ENCODE results near the gene LGALS9. TPM values are rescaled to one million over a fixed set of nuclear protein-coding genes. Genes with fewer than 3 reads are reported as not detected.

LGALS9 gene
- polyA plus RNA-seq, 1 donor from 2014 or later = not detected

DNA sequence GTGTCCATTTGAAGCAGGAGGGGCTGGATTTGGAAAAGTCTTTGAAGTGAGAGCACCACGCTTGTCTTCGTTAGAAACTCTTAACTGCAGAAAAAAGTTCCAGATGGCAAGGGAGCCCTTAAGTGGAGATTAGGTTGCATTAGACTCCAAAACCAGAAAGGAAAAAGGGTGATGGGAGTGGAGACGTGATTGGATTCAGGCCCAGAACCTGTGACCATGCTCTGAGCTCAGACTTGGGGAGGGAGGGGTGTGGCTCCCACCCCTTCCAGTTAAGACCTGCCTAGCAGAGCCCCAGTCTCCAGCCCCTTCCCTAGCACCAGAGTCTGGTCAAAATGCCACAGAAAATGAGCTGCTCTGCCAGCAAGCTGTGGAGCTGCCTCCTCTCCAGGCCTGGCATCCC, 6.4 kb upstream of the LGALS9 start:
- H3K9ac ChIP-seq (ENCODE audit: low read length) = no peak overlapping the region
- H3F3A ChIP-seq (ENCODE audit: insufficient read depth, low read length, poor library complexity, severe bottlenecking) = no peaks in the 10 kb centered on the region
- H3K4me3 ChIP-seq (ENCODE audit: low read length) = no peak overlapping the region
- no peaks in the 10 kb centered on the region for H3K9me2 ChIP-seq (ENCODE audit: insufficient read depth, low read length)
- TF ChIP-seq POLR2AphosphoS5 (IDR thresholded peaks at IDR 0.05) (no peak), TAF1 (IDR thresholded peaks at IDR 0.05; ENCODE audit: low read depth) (no peak), REST (IDR thresholded peaks at IDR 0.05; ENCODE audit: borderline replicate concordance) (no peak), RAD21 (conservative IDR thresholded peaks at IDR 0.05) (no peak), EP300 (conservative IDR thresholded peaks at IDR 0.05; ENCODE audit: poor library complexity, severe bottlenecking) (no peak), MXI1 (conservative IDR thresholded peaks at IDR 0.05; ENCODE audit: poor library complexity, severe bottlenecking) (no peak), SMC3 (conservative IDR thresholded peaks at IDR 0.05; ENCODE audit: poor library complexity) (no peak), EZH2 (IDR thresholded peaks at IDR 0.05; ENCODE audit: borderline replicate concordance, insufficient read depth, low read length, poor library complexity, severe bottlenecking) (no peak)
- TF ChIP-seq, protein P1, sequence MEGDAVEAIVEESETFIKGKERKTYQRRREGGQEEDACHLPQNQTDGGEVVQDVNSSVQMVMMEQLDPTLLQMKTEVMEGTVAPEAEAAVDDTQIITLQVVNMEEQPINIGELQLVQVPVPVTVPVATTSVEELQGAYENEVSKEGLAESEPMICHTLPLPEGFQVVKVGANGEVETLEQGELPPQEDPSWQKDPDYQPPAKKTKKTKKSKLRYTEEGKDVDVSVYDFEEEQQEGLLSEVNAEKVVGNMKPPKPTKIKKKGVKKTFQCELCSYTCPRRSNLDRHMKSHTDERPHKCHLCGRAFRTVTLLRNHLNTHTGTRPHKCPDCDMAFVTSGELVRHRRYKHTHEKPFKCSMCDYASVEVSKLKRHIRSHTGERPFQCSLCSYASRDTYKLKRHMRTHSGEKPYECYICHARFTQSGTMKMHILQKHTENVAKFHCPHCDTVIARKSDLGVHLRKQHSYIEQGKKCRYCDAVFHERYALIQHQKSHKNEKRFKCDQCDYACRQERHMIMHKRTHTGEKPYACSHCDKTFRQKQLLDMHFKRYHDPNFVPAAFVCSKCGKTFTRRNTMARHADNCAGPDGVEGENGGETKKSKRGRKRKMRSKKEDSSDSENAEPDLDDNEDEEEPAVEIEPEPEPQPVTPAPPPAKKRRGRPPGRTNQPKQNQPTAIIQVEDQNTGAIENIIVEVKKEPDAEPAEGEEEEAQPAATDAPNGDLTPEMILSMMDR (IDR thresholded peaks at IDR 0.05; ENCODE audit: poor library complexity, severe bottlenecking) = no peak
- no peaks in the 10 kb centered on the region for H4K20me1 ChIP-seq (ENCODE audit: insufficient read depth)
- H3K27me3 ChIP-seq (ENCODE audit: insufficient read depth, low read depth, low read length) = no peaks in the 10 kb centered on the region
- H3K36me3 ChIP-seq (ENCODE audit: insufficient read depth, low read length) = no peaks in the 10 kb centered on the region
- H3K9me3 ChIP-seq (ENCODE audit: low read length) = no peaks in the 10 kb centered on the region
- H3K27ac ChIP-seq (ENCODE audit: low read length) = no peak overlapping the region
- H3K4me2 ChIP-seq (ENCODE audit: low read length) = no peak overlapping the region
- no peak overlapping the region for H2AFZ ChIP-seq (ENCODE audit: low read depth, low read length)
- H3K79me2 ChIP-seq (replicated peaks; ENCODE audit: insufficient read depth, low read length) = no peaks in the 10 kb centered on the region

DNA sequence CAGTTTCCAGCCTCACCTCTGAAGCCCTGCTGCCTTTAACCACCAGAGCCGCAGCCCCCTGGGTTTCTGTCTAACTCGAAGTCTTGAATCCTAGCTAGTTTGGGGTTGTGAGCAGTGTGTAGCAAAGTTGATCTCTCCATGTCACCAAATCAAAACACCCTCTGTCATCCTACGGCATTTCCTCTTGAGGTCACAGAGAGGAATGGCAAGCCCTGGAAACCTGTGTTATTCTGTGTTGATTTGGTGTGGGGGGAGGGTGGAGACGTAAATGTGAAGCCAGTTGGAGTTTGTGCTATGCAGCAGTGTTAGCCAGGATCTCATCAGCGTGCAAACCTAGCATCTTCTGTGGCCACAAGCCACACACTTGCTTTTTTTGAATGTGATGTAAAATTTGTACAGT, 5.1 kb upstream of the LGALS9 start:
- no peak overlapping the region for H2AFZ ChIP-seq (ENCODE audit: low read depth, low read length)
- H4K20me1 ChIP-seq (ENCODE audit: insufficient read depth) = no peaks in the 10 kb centered on the region
- H3F3A ChIP-seq (ENCODE audit: insufficient read depth, low read length, poor library complexity, severe bottlenecking) = no peaks in the 10 kb centered on the region
- H3K9me3 ChIP-seq (ENCODE audit: low read length) = no peaks in the 10 kb centered on the region
- H3K36me3 ChIP-seq (ENCODE audit: insufficient read depth, low read length) = no peaks in the 10 kb centered on the region
- H3K27me3 ChIP-seq (ENCODE audit: insufficient read depth, low read depth, low read length) = no peaks in the 10 kb centered on the region
- TF ChIP-seq MXI1 (conservative IDR thresholded peaks at IDR 0.05; ENCODE audit: poor library complexity, severe bottlenecking) (no peak), REST (IDR thresholded peaks at IDR 0.05; ENCODE audit: borderline replicate concordance) (no peak), EZH2 (IDR thresholded peaks at IDR 0.05; ENCODE audit: borderline replicate concordance, insufficient read depth, low read length, poor library complexity, severe bottlenecking) (no peak), SMC3 (conservative IDR thresholded peaks at IDR 0.05; ENCODE audit: poor library complexity) (no peak), RAD21 (conservative IDR thresholded peaks at IDR 0.05) (no peak), EP300 (conservative IDR thresholded peaks at IDR 0.05; ENCODE audit: poor library complexity, severe bottlenecking) (no peak), POLR2AphosphoS5 (IDR thresholded peaks at IDR 0.05) (no peak), TAF1 (IDR thresholded peaks at IDR 0.05; ENCODE audit: low read depth) (no peak)
- TF ChIP-seq, protein P1 (IDR thresholded peaks at IDR 0.05; ENCODE audit: poor library complexity, severe bottlenecking) = no peak
- no peak overlapping the region for H3K27ac ChIP-seq (ENCODE audit: low read length)
- no peak overlapping the region for H3K4me3 ChIP-seq (ENCODE audit: low read length)
- no peaks in the 10 kb centered on the region for H3K9me2 ChIP-seq (ENCODE audit: insufficient read depth, low read length)
- no peak overlapping the region for H3K9ac ChIP-seq (ENCODE audit: low read length)
- H3K4me2 ChIP-seq (ENCODE audit: low read length) = no peak overlapping the region
- H3K79me2 ChIP-seq (replicated peaks; ENCODE audit: insufficient read depth, low read length) = no peaks in the 10 kb centered on the region

All from neural cell (in vitro differentiated cells).